Measurements from ENCODE around the gene ETV1.

ETV1 gene

GRCh38 chr7:13989126-13989948 lies at the start of gene ETV1:
TSS of gene ETV1 (minus strand) at chr7:13989666. CDS start at chr7:13989052, 614 bp downstream.
- DNase-seq = no peak

DNA sequence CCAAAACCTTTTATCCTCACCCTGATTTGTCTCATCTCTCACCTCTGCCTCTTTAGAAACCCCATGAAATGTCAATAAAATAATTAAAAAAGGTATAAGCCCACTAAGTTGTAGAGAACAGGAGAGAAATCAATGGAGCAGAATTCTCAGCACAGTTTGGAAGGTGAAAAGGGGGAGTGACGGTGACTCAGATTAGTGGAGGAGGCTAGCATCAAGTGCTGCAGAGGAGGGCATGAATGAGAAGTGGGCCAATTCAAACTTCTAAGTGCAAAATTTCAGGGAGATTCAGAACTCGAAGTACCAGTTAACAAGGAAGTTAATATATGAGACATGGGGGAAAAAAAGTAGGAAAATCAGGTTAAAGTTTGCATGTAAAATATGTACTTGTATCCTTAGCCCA lies 34.9 kb upstream of the ETV1 start:
- no peak for DNase-seq

- DNase-seq = no peak
These were observed 34.4 kb upstream of the ETV1 start for GRCh38 chr7:14023838-14024237.

- no peak for DNase-seq
These were observed 33.9 kb upstream of the ETV1 start for GRCh38 chr7:14023342-14023741.

- no peak for DNase-seq
These were observed 31.6 kb upstream of the ETV1 start for GRCh38 chr7:14021069-14021468.

DNA sequence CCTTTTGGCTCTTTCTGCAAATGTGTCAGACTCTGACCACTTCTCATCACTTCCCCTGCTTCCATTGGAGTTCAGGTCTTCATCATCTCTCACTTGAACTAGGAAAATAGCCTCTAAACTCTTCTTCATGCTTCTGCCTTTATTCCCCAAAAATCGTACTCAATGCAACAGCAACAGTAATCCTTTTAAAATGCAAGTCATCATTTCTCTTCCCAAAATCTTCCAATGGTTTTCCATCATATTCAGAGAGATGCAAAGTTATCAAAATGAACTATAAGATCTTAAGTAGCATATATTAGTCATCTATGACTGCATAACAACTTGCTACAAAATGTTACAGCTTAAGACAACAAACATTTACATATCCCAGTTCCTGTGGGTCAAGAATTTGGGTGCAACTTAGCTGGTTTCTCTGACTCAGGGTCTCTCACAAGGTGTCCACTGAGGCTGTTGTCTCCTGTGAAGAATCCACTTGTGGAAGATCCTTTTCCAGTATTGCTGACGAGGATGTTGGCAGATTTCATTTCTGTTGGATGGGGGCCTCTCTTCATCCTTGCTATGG lies 31.0 kb upstream of the ETV1 start:
- DNase-seq = no peak

GRCh38 chr7:14018751-14019150 lies 29.3 kb upstream of the ETV1 start:
- DNase-seq = no peak

DNA sequence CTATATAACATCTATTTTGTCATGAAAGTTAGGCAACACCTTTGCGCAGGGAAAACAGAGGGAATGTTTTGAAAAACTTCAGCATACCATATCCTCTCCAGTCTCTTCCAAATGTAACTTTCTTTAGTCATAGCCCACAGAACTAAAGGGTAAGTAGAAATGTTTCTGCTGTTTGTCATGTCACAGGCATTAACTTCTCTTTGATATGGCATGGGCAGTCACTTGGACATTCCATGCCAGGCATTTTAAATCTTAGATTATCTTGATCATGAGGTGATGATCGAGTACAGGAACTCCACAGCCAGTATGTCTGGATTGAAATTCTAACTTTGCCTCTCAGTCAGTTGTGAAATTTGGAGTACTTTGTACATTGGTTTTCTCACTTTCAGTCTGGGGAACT lies 27.5 kb upstream of the ETV1 start:
- no peak for DNase-seq

- no peak for DNase-seq
These were observed 24.4 kb upstream of the ETV1 start for GRCh38 chr7:14013898-14014297.

- DNase-seq = no peak
These were observed 20.3 kb upstream of the ETV1 start for GRCh38 chr7:14009453-14010418.

- DNase-seq = no peak
These were observed 11.7 kb upstream of the ETV1 start for GRCh38 chr7:14001139-14001538.

- DNase-seq = no peak
These were observed 10.8 kb upstream of the ETV1 start for GRCh38 chr7:14000247-14000646.

DNA sequence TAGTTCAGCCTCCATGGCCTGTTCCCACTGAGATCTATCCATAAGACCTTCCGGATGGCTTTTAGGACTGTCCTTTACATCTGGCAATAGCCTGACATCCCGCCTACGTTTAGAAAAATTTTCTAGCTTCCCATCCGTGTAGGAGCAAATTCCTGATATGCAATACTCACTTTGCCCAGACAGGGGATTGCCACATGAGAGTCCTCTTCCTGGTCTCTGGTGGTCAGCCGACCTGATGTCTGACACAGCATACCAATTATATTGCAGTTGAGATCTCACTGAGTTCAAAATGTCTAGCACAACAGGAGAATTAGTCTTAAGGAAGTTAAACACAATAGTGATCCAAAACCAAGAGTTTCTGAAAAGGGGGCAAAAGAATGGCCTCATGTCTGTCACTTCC lies 9.4 kb upstream of the ETV1 start:
- no peak for DNase-seq

DNA sequence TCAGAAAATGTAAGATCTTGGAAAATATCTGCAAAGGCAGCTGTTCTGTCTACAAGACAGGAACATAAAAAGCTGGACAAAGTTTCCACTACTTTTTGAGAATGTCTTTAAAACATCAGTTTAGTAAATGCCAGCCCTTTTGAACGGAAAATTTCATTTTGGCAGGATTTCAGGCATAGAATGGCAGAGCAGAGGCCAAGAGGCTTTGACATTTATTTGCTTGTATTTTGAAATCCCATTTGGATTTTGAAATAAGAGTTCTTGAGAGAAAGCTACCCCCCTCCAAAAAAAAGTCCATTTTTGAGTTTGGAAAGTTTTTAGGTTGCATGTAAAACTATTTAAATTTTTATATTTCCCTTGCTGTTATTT lies 3.1 kb upstream of the ETV1 start:
- no peak for DNase-seq

DNA sequence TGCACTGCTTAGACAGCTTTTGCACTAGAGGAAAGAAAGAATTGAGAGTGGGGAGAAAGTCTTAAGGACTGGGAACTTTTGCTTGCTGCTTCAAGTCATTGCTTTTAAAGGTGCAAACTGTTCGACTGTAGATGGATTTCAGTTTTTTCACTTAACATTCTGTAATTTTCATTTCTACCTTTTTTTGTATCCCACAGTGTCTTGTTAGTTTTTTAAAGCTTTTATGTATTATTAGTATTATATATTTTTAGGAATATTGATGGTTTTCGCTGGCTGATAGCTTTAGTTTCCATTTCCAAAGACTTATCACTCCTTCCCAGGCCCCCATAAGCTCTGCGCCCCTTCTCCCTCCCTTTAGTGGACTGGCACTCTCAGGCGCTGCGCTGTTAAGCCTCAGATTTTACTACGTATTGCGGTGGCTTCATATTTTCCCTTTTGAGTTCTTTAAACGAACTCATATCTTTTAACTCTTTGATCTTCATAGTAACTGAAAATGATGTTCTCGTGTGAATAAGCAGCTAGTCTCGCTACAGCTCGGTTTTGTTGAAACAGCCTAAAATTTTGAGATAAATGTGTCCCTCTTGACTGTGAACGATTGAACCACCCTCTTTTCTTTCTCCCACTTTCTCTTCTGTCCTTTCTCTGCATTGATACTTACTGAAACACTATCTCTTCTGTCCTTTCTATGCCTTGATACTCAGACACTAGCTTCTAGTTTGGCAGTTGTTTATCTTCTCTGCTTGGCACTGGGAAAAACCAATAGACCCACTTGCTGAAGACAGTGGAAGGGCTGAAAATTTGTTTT lies 2.5 kb upstream of the ETV1 start:
- no peak for DNase-seq

- DNase-seq = peak; percentile 50 to 55
These were observed 1.7 kb upstream of the ETV1 start for GRCh38 chr7:13990984-13991790.

GRCh38 chr7:13990319-13990983 lies 985 bp upstream of the ETV1 start:
- DNase-seq = no peak

DNA sequence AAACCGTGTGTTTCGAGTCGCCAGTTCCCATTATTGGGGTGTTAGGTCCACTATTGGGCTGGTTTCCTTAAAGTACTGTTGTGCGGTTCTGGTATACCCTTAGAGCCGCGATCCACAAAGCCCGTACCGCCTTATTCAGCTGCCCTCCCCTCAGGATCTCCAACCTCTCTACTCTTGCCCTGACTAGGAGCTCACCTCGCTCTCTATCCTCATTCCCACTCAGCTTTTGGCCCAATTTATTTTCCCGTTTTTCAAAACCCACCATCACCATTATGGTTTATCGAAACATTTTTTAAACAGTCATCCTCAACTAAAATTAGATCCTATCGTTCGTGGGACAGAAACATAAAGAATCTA lies 461 bp upstream of the ETV1 start:
- no peak for DNase-seq

DNA sequence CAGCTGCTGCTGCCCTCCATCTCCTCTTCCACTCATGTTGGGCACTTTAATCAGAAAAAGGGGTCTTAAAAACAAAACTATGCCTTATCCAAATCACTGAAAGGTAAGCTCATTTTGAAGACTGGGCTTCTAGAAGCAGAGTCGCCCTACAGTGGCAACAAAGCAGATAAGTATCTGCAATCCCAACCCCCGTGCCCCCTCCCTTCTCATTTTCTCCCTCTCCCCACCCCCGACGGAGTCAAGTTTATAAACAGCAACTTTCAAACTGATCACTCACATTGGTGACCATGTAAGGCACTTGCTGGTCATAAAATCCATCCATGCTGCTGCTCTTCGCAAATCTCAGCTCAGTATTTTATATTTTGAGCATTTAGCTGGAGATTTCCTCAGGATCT lies 738 bp downstream of the ETV1 start:
- DNase-seq = no peak

- no peak for DNase-seq
These were observed 1.4 kb downstream of the ETV1 start for GRCh38 chr7:13988065-13988464.

GRCh38 chr7:13987395-13987794 lies 2.1 kb downstream of the ETV1 start:
- no peak for DNase-seq
